HepG2 (cell line): ENCODE data around the gene TMEM45A.

ENCODE experiments used
- PRPF4 ChIP-seq: fragments of 200-400 bp; formaldehyde crosslinking; IDR thresholded peaks from 2 replicates; pipeline ENCODE4 v1.6.1; 2016; ENCODE audit warnings: low read length, low read depth; ENCODE audit not compliant: poor library complexity, severe bottlenecking
- REST ChIP-seq, 2 experiments: IDR thresholded peaks; 2 replicates each; pipeline ENCODE4 v1.6.1; 2011 to 2012; ENCODE audit warnings: low read length in 2 of 2, borderline replicate concordance in 1 of 2, low read depth in 1 of 2, mild to moderate bottlenecking in 1 of 2, moderate library complexity in 1 of 2
- SKI ChIP-seq: fragments of 450-650 bp; IDR thresholded peaks from one replicate; pipeline ENCODE4 v1.6.1; 2018; ENCODE audit warnings: mild to moderate bottlenecking; ENCODE audit not compliant: partially characterized antibody
- SOX13 ChIP-seq, 3 experiments: fragments of 450-650 bp in 1 of 3; sonication (generic) in 1 of 3; formaldehyde crosslinking in 1 of 3; IDR thresholded peaks in 2 of 3; conservative IDR thresholded peaks in 1 of 3; 2 replicates each; pipeline versions ENCODE4 v1.5.0 to v1.6.1; 2016 to 2020; ENCODE audit warnings: antibody characterized with exemption in 1 of 3, mild to moderate bottlenecking in 1 of 3, missing compliant biosample characterization in 1 of 3, missing genetic modification reagents in 1 of 3, moderate library complexity in 1 of 3
- ZNF414 ChIP-seq: sonication (generic); formaldehyde crosslinking; IDR thresholded peaks from 2 replicates; pipeline ENCODE4 v1.5.0; 2020; ENCODE audit warnings: missing genetic modification reagents

DNA sequence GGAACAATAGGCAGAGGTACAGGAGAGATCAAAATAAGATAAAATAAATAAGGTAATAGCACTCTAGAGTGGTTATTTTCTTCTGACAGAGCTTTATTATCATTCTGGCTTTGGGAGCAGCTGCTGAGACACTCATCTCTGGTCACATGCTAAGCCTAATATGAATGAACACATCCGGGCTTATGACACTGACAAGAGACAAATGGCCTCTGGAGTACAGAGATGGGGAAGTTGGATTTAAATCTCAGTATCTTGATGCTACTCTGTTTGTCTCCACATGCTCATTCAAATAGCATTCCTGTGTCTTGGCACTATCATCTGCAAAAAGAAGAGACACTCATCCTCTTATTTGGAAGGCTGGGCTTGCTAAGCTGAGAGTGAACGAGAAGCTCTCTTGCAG, 55.6 kb downstream of the TMEM45A start:
- no peak for TF ChIP-seq PRPF4
- TF ChIP-seq REST (IDR thresholded peaks at IDR 0.05; ENCODE audit: borderline replicate concordance in 1 of 2, low read depth in 1 of 2, low read length in 2 of 2), result no peak
- no peak for TF ChIP-seq SOX13 (IDR thresholded peaks at IDR 0.05)
- no peak for TF ChIP-seq SOX13 (CRISPR knock-in tag; conservative IDR thresholded peaks at IDR 0.05 in 1 of 2, IDR thresholded peaks at IDR 0.05 in 1 of 2)
- no peak for TF ChIP-seq ZNF414
- no peak for TF ChIP-seq SKI
